K562 (cell line): Measurements from ENCODE around the gene FKBP8. TPM values are rescaled to one million over a fixed set of nuclear protein-coding genes. Genes with fewer than 3 reads are reported as not detected.
A peak's percentile ranks its signal among the peaks of the same experiment; 100 is the strongest.

Experiments used
- ARNT ChIP-seq, 2 experiments: fragments of 450-650 bp; IDR thresholded peaks; 2 replicates each; pipeline ENCODE4 v1.6.1; 2016; ENCODE audit warnings: mild to moderate bottlenecking in 1 of 2
- CBFA2T3 ChIP-seq: fragments of 450-650 bp; IDR thresholded peaks from 2 replicates; pipeline ENCODE4 v1.6.1; 2017
- CCNT2 ChIP-seq: IDR thresholded peaks from 2 replicates; pipeline ENCODE4 v1.6.1; 2011; ENCODE audit warnings: borderline replicate concordance, low read depth, mild to moderate bottlenecking, moderate library complexity, mixed read lengths, low read length; ENCODE audit not compliant: insufficient read length; ENCODE audit errors: extremely low read depth
- JUNB ChIP-seq: fragments of 450-650 bp; formaldehyde crosslinking; conservative IDR thresholded peaks from 2 replicates; pipeline ENCODE4 v1.4.0; 2020; ENCODE audit warnings: mild to moderate bottlenecking
- MCM2 ChIP-seq: fragments of 450-650 bp; IDR thresholded peaks from 2 replicates; pipeline ENCODE4 v1.6.1; 2017; ENCODE audit warnings: low read depth, mild to moderate bottlenecking
- NR4A1 ChIP-seq, 2 experiments: fragments of 250-450 bp in 1 of 2; fragments of 450-650 bp in 1 of 2; sonication (Bioruptor Pico) in 1 of 2; IDR thresholded peaks; 2 replicates each; pipeline versions ENCODE4 v1.4.0 to v1.6.1; 2016 to 2020; ENCODE audit warnings: mild to moderate bottlenecking in 2 of 2, missing compliant biosample characterization in 1 of 2, missing genetic modification characterization in 1 of 2, moderate library complexity in 1 of 2
- NUFIP1 ChIP-seq: fragments of 450-650 bp; IDR thresholded peaks from 2 replicates; pipeline ENCODE4 v1.6.1; 2018; ENCODE audit not compliant: partially characterized antibody
- POLR2B ChIP-seq: fragments of 450-650 bp; IDR thresholded peaks from 2 replicates; pipeline ENCODE4 v1.6.1; 2018; ENCODE audit warnings: low read depth; ENCODE audit not compliant: partially characterized antibody
- PURB ChIP-seq: sonication (generic); formaldehyde crosslinking; IDR thresholded peaks from 2 replicates; pipeline ENCODE4 v1.9.0; 2021; ENCODE audit warnings: low read depth, mild to moderate bottlenecking, missing genetic modification reagents
- SETDB1 ChIP-seq: IDR thresholded peaks from one replicate; pipeline ENCODE4 v1.6.1; 2012; ENCODE audit warnings: low read length, control low read depth, inconsistent platforms
- SLC30A9 ChIP-seq: fragments of 250-450 bp; sonication (Bioruptor Pico); IDR thresholded peaks from 2 replicates; pipeline ENCODE4 v1.8.0; 2022; ENCODE audit warnings: mild to moderate bottlenecking, moderate library complexity
- TEAD2 ChIP-seq: fragments of 450-650 bp; IDR thresholded peaks from 2 replicates; pipeline ENCODE4 v1.6.1; 2016; ENCODE audit warnings: missing genetic modification characterization, control low read depth, missing compliant biosample characterization
- YY1 ChIP-seq, 3 experiments: IDR thresholded peaks; 2 replicates each; pipeline ENCODE4 v1.6.1; 2011; ENCODE audit warnings: low read length in 2 of 3, mild to moderate bottlenecking in 2 of 3, moderate library complexity in 2 of 3, borderline replicate concordance in 1 of 3, control low read depth in 1 of 3, low read depth in 1 of 3; ENCODE audit not compliant: insufficient read depth in 3 of 3, insufficient replicate concordance in 2 of 3, control insufficient read depth in 1 of 3, insufficient read length in 1 of 3; ENCODE audit errors: extremely low read depth in 1 of 3
- ZBTB7A ChIP-seq: IDR thresholded peaks from 2 replicates; pipeline ENCODE4 v1.6.1; 2011; ENCODE audit warnings: low read depth, mild to moderate bottlenecking, low read length, moderate library complexity, borderline replicate concordance; ENCODE audit not compliant: control insufficient read depth
- ZFX ChIP-seq: sonication (generic); formaldehyde crosslinking; IDR thresholded peaks from 2 replicates; pipeline ENCODE4 v1.8.0; 2022; ENCODE audit warnings: mild to moderate bottlenecking, missing genetic modification reagents, moderate library complexity
- ZNF224 ChIP-seq: sonication (generic); formaldehyde crosslinking; IDR thresholded peaks from 2 replicates; pipeline ENCODE4 v1.8.0; 2022; ENCODE audit warnings: mild to moderate bottlenecking, missing genetic modification reagents
- ZNF24 ChIP-seq: fragments of 450-650 bp; IDR thresholded peaks from 2 replicates; pipeline ENCODE4 v1.6.1; 2016
- ZNF707 ChIP-seq: fragments of 250-450 bp; sonication (Bioruptor Pico); conservative IDR thresholded peaks from 2 replicates; pipeline ENCODE4 v1.8.0; 2022; ENCODE audit warnings: inconsistent platforms, mild to moderate bottlenecking, moderate library complexity
- ZNF778 ChIP-seq: fragments of 450-650 bp; formaldehyde crosslinking; IDR thresholded peaks from 2 replicates; pipeline ENCODE4 v1.4.0; 2020; ENCODE audit warnings: mild to moderate bottlenecking, moderate library complexity
- polyA plus RNA-seq, 8 experiments: library from polyadenylated mRNA; depleted of rRNA in 4 of 8; stranded (reverse) in 5 of 8; unstranded in 3 of 8; fragments of >200 nt; fragmentation: Nextera tagmentation in 2 of 8; fragmentation: Illumina TruSeq in 1 of 8; extraction: Ambion mirVana in 2 of 8; extraction: Trizol in 1 of 8; gene quantifications; 2 replicates each; pipeline versions ENCODE4 v1.2.1 to v1.2.3, GENCODE V29; 2011 to 2014; ENCODE audit warnings: inconsistent platforms in 1 of 8, missing spikeins in 1 of 8
- total RNA-seq, 7 experiments: library from RNA; depleted of rRNA in 6 of 7; stranded (reverse); fragments of >200 nt in 6 of 7; fragmentation: Illumina TruSeq in 2 of 7; extraction: Trizol in 2 of 7; gene quantifications; 2 replicates each; pipeline versions ENCODE4 v1.2.1 to v1.2.3, GENCODE V29; 2011 to 2021; ENCODE audit warnings: low replicate concordance in 1 of 7
- TF ChIP-seq, protein P1 (sequence below), 2 experiments: fragments of 450-650 bp; IDR thresholded peaks; 2 replicates each; pipeline ENCODE4 v1.6.1; 2016; ENCODE audit warnings: mild to moderate bottlenecking in 2 of 2, borderline replicate concordance in 1 of 2, low read depth in 1 of 2, moderate library complexity in 1 of 2

Gene FKBP8
- total and polyA plus RNA-seq, 9 of the 15 experiments (the other 6 are each of a cell fraction or from before 2014, with no cell fraction given) = 0.46 to 236 (median 104) TPM

DNA sequence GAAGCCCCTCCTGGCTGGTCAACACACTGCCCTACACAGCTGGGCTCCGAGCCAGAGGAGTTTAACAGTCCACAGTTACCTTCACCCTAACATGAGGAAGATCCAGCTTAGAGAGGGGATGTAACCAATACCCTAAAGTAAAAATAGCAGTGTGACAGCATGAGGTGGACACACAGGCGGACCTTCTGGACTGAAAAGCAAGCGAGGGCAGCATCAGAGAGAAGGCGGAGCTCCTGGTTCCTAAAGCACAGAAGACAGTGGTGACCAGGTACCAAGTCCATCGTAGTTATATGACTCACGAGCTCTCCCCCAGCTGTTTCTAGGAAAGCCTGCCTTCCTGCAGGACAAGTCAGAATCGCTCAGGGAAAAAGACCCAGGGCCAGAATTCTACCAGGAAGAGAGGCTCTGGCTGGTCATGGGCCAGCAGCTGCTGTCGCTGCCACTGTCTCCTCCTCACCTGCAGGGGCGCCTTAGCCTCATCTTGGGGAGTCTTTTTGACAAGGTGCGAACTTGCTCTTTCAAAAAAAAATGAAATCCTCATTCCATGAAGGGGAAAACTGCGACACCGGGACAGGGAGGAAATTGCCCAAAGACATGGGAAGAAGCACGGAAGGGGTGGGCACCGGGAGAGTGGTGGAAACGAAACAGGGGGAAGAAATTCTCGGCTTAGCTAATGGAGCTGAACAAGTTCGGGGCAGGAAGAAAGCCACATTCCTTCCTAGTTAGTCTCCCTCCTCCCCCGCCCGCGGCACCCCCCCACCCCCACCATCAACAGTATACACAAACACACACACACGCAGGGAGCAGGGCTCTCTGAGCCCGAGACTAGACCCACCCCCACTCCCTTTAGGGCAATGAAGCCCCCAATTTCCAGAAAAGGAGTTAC lies 23.2 kb downstream of the FKBP8 start (continued):
- TF ChIP-seq, protein P1, sequence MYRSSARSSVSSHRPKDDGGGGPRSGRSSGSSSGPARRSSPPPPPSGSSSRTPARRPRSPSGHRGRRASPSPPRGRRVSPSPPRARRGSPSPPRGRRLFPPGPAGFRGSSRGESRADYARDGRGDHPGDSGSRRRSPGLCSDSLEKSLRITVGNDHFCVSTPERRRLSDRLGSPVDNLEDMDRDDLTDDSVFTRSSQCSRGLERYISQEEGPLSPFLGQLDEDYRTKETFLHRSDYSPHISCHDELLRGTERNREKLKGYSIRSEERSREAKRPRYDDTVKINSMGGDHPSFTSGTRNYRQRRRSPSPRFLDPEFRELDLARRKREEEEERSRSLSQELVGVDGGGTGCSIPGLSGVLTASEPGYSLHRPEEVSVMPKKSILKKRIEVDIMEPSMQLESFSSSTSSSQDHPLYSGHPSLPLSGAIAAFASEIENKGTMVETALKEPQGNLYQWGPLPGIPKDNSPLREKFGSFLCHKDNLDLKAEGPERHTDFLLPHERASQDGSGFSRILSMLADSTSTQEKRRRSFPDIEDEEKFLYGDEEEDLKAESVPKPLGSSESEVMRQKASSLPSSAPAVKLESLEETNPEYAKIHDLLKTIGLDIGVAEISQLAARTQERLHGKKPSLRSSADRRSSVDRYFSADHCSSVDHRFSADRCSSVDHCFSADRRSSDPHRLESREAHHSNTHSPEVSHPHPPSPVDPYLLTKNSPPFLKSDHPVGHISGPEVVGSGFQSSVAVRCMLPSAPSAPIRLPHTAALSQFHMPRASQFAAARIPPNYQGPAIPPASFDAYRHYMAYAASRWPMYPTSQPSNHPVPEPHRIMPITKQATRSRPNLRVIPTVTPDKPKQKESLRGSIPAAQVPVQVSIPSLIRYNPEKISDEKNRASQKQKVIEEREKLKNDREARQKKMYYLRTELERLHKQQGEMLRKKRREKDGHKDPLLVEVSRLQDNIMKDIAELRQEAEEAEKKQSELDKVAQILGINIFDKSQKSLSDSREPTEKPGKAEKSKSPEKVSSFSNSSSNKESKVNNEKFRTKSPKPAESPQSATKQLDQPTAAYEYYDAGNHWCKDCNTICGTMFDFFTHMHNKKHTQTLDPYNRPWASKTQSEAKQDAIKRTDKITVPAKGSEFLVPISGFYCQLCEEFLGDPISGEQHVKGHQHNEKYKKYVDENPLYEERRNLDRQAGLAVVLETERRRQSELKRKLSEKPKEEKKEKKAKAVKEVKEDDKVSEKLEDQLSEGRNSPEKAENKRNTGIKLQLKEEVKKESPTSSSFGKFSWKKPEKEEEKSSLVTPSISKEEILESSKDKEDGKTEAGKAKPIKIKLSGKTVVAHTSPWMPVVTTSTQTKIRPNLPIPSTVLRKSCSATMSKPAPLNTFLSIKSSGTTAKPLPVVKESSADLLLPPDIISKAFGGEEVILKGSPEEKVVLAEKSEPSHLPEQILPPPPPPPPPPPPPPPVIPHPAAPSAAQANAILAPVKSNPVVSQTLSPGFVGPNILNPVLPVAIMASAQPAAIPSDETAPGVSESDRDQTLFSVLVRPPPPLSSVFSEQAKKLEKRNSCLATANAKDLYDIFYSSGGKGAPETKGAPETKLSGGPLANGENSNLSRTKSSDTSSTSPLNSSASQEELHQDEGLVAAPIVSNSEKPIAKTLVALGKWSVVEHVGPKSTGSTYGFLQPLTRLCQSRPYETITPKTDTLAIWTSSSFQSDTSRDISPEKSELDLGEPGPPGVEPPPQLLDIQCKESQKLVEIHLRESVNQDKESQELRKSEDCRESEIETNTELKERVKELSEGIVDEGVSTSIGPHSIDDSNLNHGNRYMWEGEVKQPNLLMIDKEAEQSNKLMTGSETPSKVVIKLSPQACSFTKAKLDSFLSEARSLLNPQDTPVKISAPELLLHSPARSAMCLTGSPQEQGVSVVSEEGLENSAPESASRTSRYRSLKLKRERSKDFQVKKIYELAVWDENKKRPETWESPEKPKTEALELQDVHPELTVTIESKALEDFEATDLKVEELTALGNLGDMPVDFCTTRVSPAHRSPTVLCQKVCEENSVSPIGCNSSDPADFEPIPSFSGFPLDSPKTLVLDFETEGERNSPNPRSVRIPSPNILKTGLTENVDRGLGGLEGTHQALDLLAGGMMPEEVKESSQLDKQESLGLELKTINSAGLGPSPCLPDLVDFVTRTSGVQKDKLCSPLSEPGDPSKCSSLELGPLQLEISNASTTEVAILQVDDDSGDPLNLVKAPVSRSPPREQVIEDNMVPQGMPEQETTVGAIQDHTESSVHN (IDR thresholded peaks at IDR 0.05; ENCODE audit: borderline replicate concordance in 1 of 2, low read depth in 1 of 2) = no peak
- no peak for TF ChIP-seq SETDB1
- TF ChIP-seq ZBTB7A = no peak
- no peak for TF ChIP-seq ZNF24
- no peak for TF ChIP-seq JUNB (CRISPR knock-in tag)
- TF ChIP-seq TEAD2 (tag) = no peak
- TF ChIP-seq SLC30A9 (CRISPR knock-in tag) = no peak
- no peak for TF ChIP-seq ZNF778 (CRISPR knock-in tag)
- peak in 1 of 3 experiments; percentile 59 for TF ChIP-seq YY1 (IDR thresholded peaks at IDR 0.05; ENCODE audit: borderline replicate concordance in 1 of 3, control insufficient read depth in 1 of 3, extremely low read depth in 1 of 3, insufficient read depth in 3 of 3, insufficient read length in 1 of 3, insufficient replicate concordance in 2 of 3, low read depth in 1 of 3, low read length in 2 of 3)
- no peak for TF ChIP-seq ZNF707 (CRISPR knock-in tag)
- TF ChIP-seq POLR2B = peak; percentile 18
- TF ChIP-seq NUFIP1 = no peak
- no peak for TF ChIP-seq MCM2
- no peak for TF ChIP-seq NR4A1 (CRISPR knock-in tag; IDR thresholded peaks at IDR 0.05)
- no peak for TF ChIP-seq NR4A1 (tag; IDR thresholded peaks at IDR 0.05)
- no peak for TF ChIP-seq CCNT2
- no peak for TF ChIP-seq ZFX
- no peak for TF ChIP-seq ARNT (IDR thresholded peaks at IDR 0.05)
- no peak for TF ChIP-seq CBFA2T3
- no peak for TF ChIP-seq ZNF224
- no peak for TF ChIP-seq PURB (CRISPR knock-in tag)
